Aorta (tissue), 5 donors: ENCODE measurements around the gene GMDS. TPM values are rescaled to one million over a fixed set of nuclear protein-coding genes. Genes with fewer than 3 reads are reported as not detected.

Experiments used
- ATAC-seq: fragments of 200-7000 bp; cut with Tn5 transposase; one replicate; pipeline ENCODE4 v1.9.1; 2022; ENCODE audit warnings: moderate library complexity; ENCODE audit not compliant: low FRiP score
- DNase-seq, 2 donors: peaks; one replicate each; pipeline ENCODE4 v3.0.0-alpha.2; 2020
- H3K27ac ChIP-seq, 2 donors: one replicate each; pipeline ENCODE4 v1.5.1; 2013; ENCODE audit warnings: low read length in 2 of 2, mild to moderate bottlenecking in 2 of 2, moderate library complexity in 2 of 2, control low read depth in 1 of 2, inconsistent platforms in 1 of 2, low read depth in 1 of 2
- H3K27me3 ChIP-seq, 2 donors: one replicate each; pipeline ENCODE4 v1.6.1; 2013; ENCODE audit warnings: control low read depth in 1 of 2, low read length in 1 of 2, mild to moderate bottlenecking in 1 of 2, moderate library complexity in 1 of 2; ENCODE audit not compliant: insufficient read depth in 2 of 2, control insufficient read depth in 1 of 2
- H3K36me3 ChIP-seq, 2 donors: one replicate each; pipeline ENCODE4 v1.6.1; 2013; ENCODE audit warnings: control low read depth in 1 of 2, low read length in 1 of 2, mild to moderate bottlenecking in 1 of 2; ENCODE audit not compliant: insufficient read depth in 2 of 2, control insufficient read depth in 1 of 2
- H3K4me1 ChIP-seq, 2 donors: one replicate each; pipeline ENCODE4 v1.6.1; 2013; ENCODE audit warnings: low read length in 2 of 2, control low read depth in 1 of 2, mild to moderate bottlenecking in 1 of 2, moderate library complexity in 1 of 2; ENCODE audit not compliant: insufficient read depth in 2 of 2, control insufficient read depth in 1 of 2
- H3K4me3 ChIP-seq, 2 donors: one replicate each; pipeline ENCODE4 v1.5.1; 2013; ENCODE audit warnings: low read length in 2 of 2, control low read depth in 1 of 2, mild to moderate bottlenecking in 1 of 2
- H3K9me3 ChIP-seq: one replicate; pipeline ENCODE4 v1.6.1; 2013; ENCODE audit warnings: mild to moderate bottlenecking, low read length; ENCODE audit not compliant: control insufficient read depth
- WGBS, 2 donors: extraction: QIAGEN DNeasy Blood & Tissue Kit; methylation state at CpG; one replicate each; pipeline ENCODE4 v1.1.7; 2013; 5-methylcytosine and 5-hydroxymethylcytosine counted together
- intact Hi-C, 2 donors: fragments of 100-400 bp; cut with DNase I; formaldehyde crosslinking; loops; one replicate each; pipeline versions ENCODE4 v1.14.2 to v1.15.0; 2022
- polyA plus RNA-seq, 2 donors: library from polyadenylated mRNA; stranded (reverse); fragments of 200-250 nt; gene quantifications; one replicate each; pipeline ENCODE4 v1.2.3, GENCODE V29; 2013
- total RNA-seq, 2 donors: library from RNA; stranded (reverse); fragmentation: NEBNext Ultra II Directional; extraction: Animal tissue kit (Norgen Biotek cat#: 25700); gene quantifications; one replicate each; pipeline ENCODE4 v1.2.1, GENCODE V29; 2021
- donor health status: healthy with polysubstance abuse.
- donor health status: Bipolar disorder and iron deficiency.
- donor health status: DM: no; HTN: no; CAD: no.
- donor health status: DM: no; HTN: no; CAD: no.
- donor health status: DM: yes; HTN: yes; CAD: no.

The GMDS gene
- total and polyA plus RNA-seq, 4 donors, result 66.1 to 138 (median 84.9) TPM

- Histone ChIP-seq H3K36me3 (no peaks in the 10 kb centered on the region), H3K9me3 (no peaks in the 10 kb centered on the region)
These were observed 534.3 kb downstream of the GMDS start for GRCh38 chr6:1711136-1711535.

GRCh38 chr6:1709234-1709641 is 536.2 kb downstream of the GMDS start:
- Histone ChIP-seq H3K27ac (no peak overlapping the region), H3K36me3 (no peaks in the 10 kb centered on the region), H3K27me3 (no peaks in the 10 kb centered on the region), H3K4me3 (no peak overlapping the region), H3K4me1 (peaks cover 0 to under 1% of the 10 kb centered on the region in 2 donors), H3K9me3 (no peaks in the 10 kb centered on the region)
- no peak for DNase-seq
- intact Hi-C loops, result loop anchor here (10.0 kb wide), 3 partner anchors 56 to 386 kb away; no protein-coding TSS in a partner anchor
- no peak for ATAC-seq
- 90 to 94% methylated on average over 8 of the region's 8 CpGs for whole genome bisulfite sequencing, 2 donors

More at GRCh38 chr6:1711136-1711535, 534.3 kb downstream of the GMDS start:
- no peak overlapping the region for H3K4me3 ChIP-seq
- no peaks in the 10 kb centered on the region for H3K27me3 ChIP-seq
- intact Hi-C loops, result no loop called here
- no peak for ATAC-seq
- no peak for DNase-seq
- H3K4me1 ChIP-seq, result no peaks in the 10 kb centered on the region
- WGBS, 2 donors, result 81 to 98% methylated on average over 6 of the region's 6 CpGs
- no peak overlapping the region for H3K27ac ChIP-seq

- 86 to 89% methylated on average over 2 of the region's 2 CpGs for WGBS, 2 donors
- intact Hi-C loops, result loop anchor here (10.0 kb wide), 3 partner anchors 56 to 386 kb away; no protein-coding TSS in a partner anchor
- no peak for ATAC-seq
- Histone ChIP-seq H3K4me1 (peaks cover 0 to 5% of the 10 kb centered on the region in 2 donors), H3K4me3 (no peak overlapping the region), H3K27me3 (no peaks in the 10 kb centered on the region), H3K36me3 (no peaks in the 10 kb centered on the region), H3K27ac (no peak overlapping the region), H3K9me3 (no peaks in the 10 kb centered on the region)
- no peak for DNase-seq
These were observed 536.6 kb downstream of the GMDS start for GRCh38 chr6:1708820-1709219.

DNA sequence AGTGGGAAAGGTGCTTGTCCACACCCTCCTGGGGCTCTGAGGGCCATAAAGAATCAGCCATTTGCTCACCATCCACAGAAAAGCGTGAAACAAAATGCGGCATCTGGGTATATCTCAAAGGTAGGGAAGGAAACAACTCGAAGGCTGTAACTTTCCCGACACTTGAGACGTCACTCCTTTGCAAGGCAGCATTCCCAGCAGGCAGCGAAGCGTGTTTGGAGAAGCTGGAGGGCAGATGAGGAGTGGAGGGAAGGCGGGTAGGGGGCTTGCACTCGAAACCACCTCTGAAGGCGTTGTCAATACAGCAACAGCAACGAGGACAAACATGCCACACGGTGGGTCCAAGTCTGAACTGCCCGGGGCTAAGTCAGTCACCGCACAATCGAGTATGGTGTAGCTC is 537.3 kb downstream of the GMDS start:
- no peaks in the 10 kb centered on the region for H3K36me3 ChIP-seq
- intact Hi-C loops, result loop anchor here (10.0 kb wide), 3 partner anchors 57 to 387 kb away; no protein-coding TSS in a partner anchor

GRCh38 chr6:1705630-1706029 is 539.8 kb downstream of the GMDS start:
- H3K9me3 ChIP-seq, result no peaks in the 10 kb centered on the region
- WGBS, 2 donors, result 94 to 95% methylated on average over 8 of the region's 8 CpGs
- intact Hi-C loops, result loop anchor here (10.0 kb wide), 3 partner anchors 59 to 389 kb away; no protein-coding TSS in a partner anchor
- no peak for DNase-seq
- ATAC-seq, result no peak
- H3K4me1 ChIP-seq, result peaks cover 0 to 10% of the 10 kb centered on the region in 2 donors
- H3K27ac ChIP-seq, result no peak overlapping the region
- H3K4me3 ChIP-seq, result no peak overlapping the region
- H3K27me3 ChIP-seq, result no peaks in the 10 kb centered on the region
- no peaks in the 10 kb centered on the region for H3K36me3 ChIP-seq

More for the DNA sequence above, 537.3 kb downstream of the GMDS start:
- DNase-seq (no peak), ATAC-seq (no peak)
- WGBS, 2 donors, result 85 to 87% methylated on average over 15 of the region's 15 CpGs
- Histone ChIP-seq H3K27me3 (no peaks in the 10 kb centered on the region), H3K4me1 (peaks cover 0 to 6% of the 10 kb centered on the region in 2 donors), H3K27ac (no peak overlapping the region), H3K4me3 (no peak overlapping the region), H3K9me3 (no peaks in the 10 kb centered on the region)

- Histone ChIP-seq H3K9me3 (no peaks in the 10 kb centered on the region), H3K4me1 (peaks cover 0 to 10% of the 10 kb centered on the region in 2 donors), H3K27ac (no peak overlapping the region), H3K27me3 (no peaks in the 10 kb centered on the region), H3K4me3 (no peak overlapping the region), H3K36me3 (no peaks in the 10 kb centered on the region)
- intact Hi-C loops, result loop anchor here (10.0 kb wide), 3 partner anchors 60 to 390 kb away; no protein-coding TSS in a partner anchor
- WGBS, 2 donors, result 87 to 91% methylated on average over 4 of the region's 4 CpGs
- DNase-seq (no peak), ATAC-seq (no peak)
These were observed 540.2 kb downstream of the GMDS start for GRCh38 chr6:1705183-1705582.

GRCh38 chr6:1704711-1705110 is 540.7 kb downstream of the GMDS start:
- Histone ChIP-seq H3K4me3 (no peak overlapping the region), H3K36me3 (no peaks in the 10 kb centered on the region), H3K4me1 (peaks cover 0 to 10% of the 10 kb centered on the region in 2 donors), H3K27ac (no peak overlapping the region), H3K9me3 (no peaks in the 10 kb centered on the region), H3K27me3 (no peaks in the 10 kb centered on the region)
- ATAC-seq, result no peak
- intact Hi-C loops, result loop anchor here (5.0 to 10.0 kb wide), 5 partner anchors 60 to 390 kb away; no protein-coding TSS in a partner anchor
- 74 to 80% methylated on average over 7 of the region's 7 CpGs for WGBS, 2 donors
- no peak for DNase-seq

DNA sequence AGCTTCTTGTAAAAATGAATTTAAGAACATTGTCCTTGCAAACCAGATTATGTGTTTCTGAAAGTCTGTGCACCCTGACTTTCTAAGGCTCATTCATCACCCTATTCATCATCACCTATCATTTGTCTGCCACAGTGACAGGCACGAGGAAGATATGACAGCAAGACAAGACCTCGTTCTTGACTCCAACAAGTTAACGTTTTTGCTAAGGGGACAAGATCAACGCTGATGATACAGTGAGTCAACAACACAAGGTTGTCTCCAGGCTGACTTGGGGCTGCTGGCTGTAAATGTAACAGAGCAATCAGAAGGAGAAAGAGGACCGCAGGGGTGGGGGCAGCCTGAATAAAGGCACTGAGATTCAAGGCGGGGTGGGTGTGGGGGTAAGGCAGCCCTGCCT is 541.5 kb downstream of the GMDS start:
- Histone ChIP-seq H3K4me1 (peaks cover 0 to 14% of the 10 kb centered on the region in 2 donors), H3K27ac (peak overlapping the region; percentile 60 to 92), H3K27me3 (no peaks in the 10 kb centered on the region), H3K4me3 (no peak overlapping the region), H3K9me3 (no peaks in the 10 kb centered on the region), H3K36me3 (no peaks in the 10 kb centered on the region)
- WGBS, 2 donors, result 19 to 39% methylated on average over 6 of the region's 6 CpGs
- intact Hi-C loops, result loop anchor here (5.0 to 10.0 kb wide), 5 partner anchors 61 to 391 kb away; no protein-coding TSS in a partner anchor
- no peak for DNase-seq
- no peak for ATAC-seq
